ENCODE results near the gene IMPDH1. TPM values are rescaled to one million over a fixed set of nuclear protein-coding genes. Genes with fewer than 3 reads are reported as not detected.

Gene IMPDH1
- total and polyA plus RNA-seq, 2 donors from 2014 or later = 20.9 to 40.3 TPM

- no peak overlapping the region for H3K9ac ChIP-seq (ENCODE audit: low read length in 3 of 3)
- no peak for FAIRE-seq
- no peaks in the 10 kb centered on the region for H3K27me3 ChIP-seq (ENCODE audit: control insufficient read depth, insufficient read depth, low read length)
- no peak overlapping the region for H3K27ac ChIP-seq (ENCODE audit: low read depth in 2 of 2, low read length in 2 of 2)
- no peaks in the 10 kb centered on the region for H3K9me3 ChIP-seq (ENCODE audit: control insufficient read depth in 2 of 3, insufficient read depth in 1 of 3, low read length in 3 of 3)
- intact Hi-C loops (cut with DNase I) = no loop called here
- DNase-seq = no peak
- TF ChIP-seq CTCF (IDR thresholded peaks at IDR 0.05; ENCODE audit: borderline replicate concordance, extremely low read depth, insufficient read depth) = no peak
- no peaks in the 10 kb centered on the region for H3K36me3 ChIP-seq (ENCODE audit: control insufficient read depth in 2 of 3, insufficient read depth in 3 of 3, low read length in 3 of 3)
- H3K4me1 ChIP-seq (ENCODE audit: control insufficient read depth in 2 of 3, insufficient read depth in 2 of 3, low read depth in 1 of 3, low read length in 3 of 3) = peaks cover 0 to 6% (median 0%) of the 10 kb centered on the region in 3 donors
- no peak overlapping the region for H3K4me3 ChIP-seq (ENCODE audit: low read length in 3 of 3)
These were observed 25.1 kb downstream of the IMPDH1 start for GRCh38 chr7:128384726-128385125.

GRCh38 chr7:128383776-128384175, 26.0 kb downstream of the IMPDH1 start:
- Histone ChIP-seq H3K4me3 (ENCODE audit: low read length in 3 of 3) (no peak overlapping the region), H3K4me1 (ENCODE audit: control insufficient read depth in 2 of 3, insufficient read depth in 2 of 3, low read depth in 1 of 3, low read length in 3 of 3) (peaks cover 0 to 3% (median 0%) of the 10 kb centered on the region in 3 donors), H3K9me3 (ENCODE audit: control insufficient read depth in 2 of 3, insufficient read depth in 1 of 3, low read length in 3 of 3) (no peaks in the 10 kb centered on the region), H3K27ac (ENCODE audit: low read depth in 2 of 2, low read length in 2 of 2) (no peak overlapping the region), H3K36me3 (ENCODE audit: control insufficient read depth in 2 of 3, insufficient read depth in 3 of 3, low read length in 3 of 3) (no peaks in the 10 kb centered on the region), H3K9ac (ENCODE audit: low read length in 3 of 3) (no peak overlapping the region), H3K27me3 (ENCODE audit: control insufficient read depth, insufficient read depth, low read length) (no peaks in the 10 kb centered on the region)
- TF ChIP-seq CTCF (IDR thresholded peaks at IDR 0.05; ENCODE audit: borderline replicate concordance, extremely low read depth, insufficient read depth) = no peak
- FAIRE-seq (no peak), DNase-seq (peak in 1 of 5 donors; percentile 52)
- intact Hi-C loops (cut with DNase I) = no loop called here

- Histone ChIP-seq H3K9ac (ENCODE audit: low read length in 3 of 3) (no peak overlapping the region), H3K36me3 (ENCODE audit: control insufficient read depth in 2 of 3, insufficient read depth in 3 of 3, low read length in 3 of 3) (no peaks in the 10 kb centered on the region), H3K4me1 (ENCODE audit: control insufficient read depth in 2 of 3, insufficient read depth in 2 of 3, low read depth in 1 of 3, low read length in 3 of 3) (no peaks in the 10 kb centered on the region), H3K9me3 (ENCODE audit: control insufficient read depth in 2 of 3, insufficient read depth in 1 of 3, low read length in 3 of 3) (no peaks in the 10 kb centered on the region), H3K27ac (ENCODE audit: low read depth in 2 of 2, low read length in 2 of 2) (no peak overlapping the region), H3K4me3 (ENCODE audit: low read length in 3 of 3) (no peak overlapping the region), H3K27me3 (ENCODE audit: control insufficient read depth, insufficient read depth, low read length) (no peaks in the 10 kb centered on the region)
- DNase-seq = peak in 1 of 5 donors; percentile 51
- TF ChIP-seq CTCF (IDR thresholded peaks at IDR 0.05; ENCODE audit: borderline replicate concordance, extremely low read depth, insufficient read depth) = peak; percentile 7
- FAIRE-seq = no peak
- intact Hi-C loops (cut with DNase I) = no loop called here
These were observed 28.5 kb downstream of the IMPDH1 start for GRCh38 chr7:128381161-128381821.
